HG03439 (cell line): ENCODE results near the gene CORO2A.
"Not testable (repeated sequence)": the region's sequence is repeated elsewhere in the genome, so short reads cannot be mapped to it uniquely, and the experiment has no call there.

ENCODE experiments used
- ATAC-seq: cut with Tn5 transposase; IDR thresholded peaks from one replicate; pipeline ENCODE4 v1.9.1; 2021; ENCODE audit warnings: mild to moderate bottlenecking, moderate library complexity; ENCODE audit not compliant: unreplicated experiment

The CORO2A gene

DNA sequence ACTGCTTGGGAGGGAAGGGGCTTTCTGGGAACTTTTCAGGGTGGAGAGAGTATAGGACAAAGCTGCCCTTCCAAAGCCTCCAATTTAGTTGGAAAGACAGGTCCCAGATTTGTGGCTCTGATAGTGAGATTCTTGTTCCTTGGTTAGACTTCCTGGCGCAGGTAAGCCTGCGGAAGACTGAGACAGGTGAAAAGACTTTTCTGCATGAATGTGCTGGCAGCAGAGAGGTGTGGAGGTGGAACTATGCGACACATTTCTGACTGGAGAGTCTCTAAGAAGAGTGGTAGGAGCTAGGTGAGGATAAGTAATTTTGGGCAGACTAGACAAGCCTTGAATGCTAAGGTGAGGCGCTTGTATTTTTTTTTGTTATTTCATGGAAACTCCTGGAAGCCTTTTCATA, 106.0 kb downstream of the CORO2A start:
- no peak for ATAC-seq

DNA sequence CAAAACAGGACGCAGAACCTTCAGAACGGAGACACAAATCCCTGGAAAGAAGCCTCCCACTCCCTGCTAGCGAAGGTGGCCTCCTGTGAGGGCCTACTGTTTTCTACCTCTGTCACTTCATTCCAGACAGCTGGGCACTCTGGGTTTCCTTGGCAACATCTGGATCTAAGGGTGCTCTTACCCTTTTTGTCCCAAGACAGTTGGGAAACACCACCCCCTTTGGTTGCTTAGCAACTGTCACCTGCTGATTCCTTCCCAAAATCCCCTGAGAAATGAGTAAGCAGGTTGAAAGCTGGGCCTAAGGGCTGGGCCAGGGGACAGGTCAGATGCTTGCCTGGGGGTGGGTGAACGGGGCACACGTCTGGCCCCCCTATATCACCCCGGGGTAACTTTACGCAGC, 106.5 kb downstream of the CORO2A start:
- no peak for ATAC-seq

DNA sequence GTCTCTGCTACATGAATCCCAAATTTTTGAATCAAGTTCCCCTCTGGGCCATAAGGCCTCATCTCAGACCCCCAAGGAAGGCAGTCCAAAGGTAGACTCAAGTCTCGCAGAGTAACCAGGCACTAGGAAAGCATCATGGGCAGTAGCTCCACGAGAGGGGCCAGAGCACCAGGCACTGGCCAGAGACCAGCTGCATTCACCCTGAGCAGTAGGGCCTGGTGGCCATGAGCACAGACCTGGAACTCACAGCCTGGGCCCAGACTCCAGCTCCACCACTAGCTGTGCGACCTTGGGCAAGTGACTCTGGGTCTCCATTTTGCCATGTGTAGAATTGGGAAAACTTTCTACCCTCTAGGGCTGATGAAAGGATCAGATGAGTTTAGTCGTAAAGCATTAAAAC, 107.4 kb downstream of the CORO2A start:
- no peak for ATAC-seq

DNA sequence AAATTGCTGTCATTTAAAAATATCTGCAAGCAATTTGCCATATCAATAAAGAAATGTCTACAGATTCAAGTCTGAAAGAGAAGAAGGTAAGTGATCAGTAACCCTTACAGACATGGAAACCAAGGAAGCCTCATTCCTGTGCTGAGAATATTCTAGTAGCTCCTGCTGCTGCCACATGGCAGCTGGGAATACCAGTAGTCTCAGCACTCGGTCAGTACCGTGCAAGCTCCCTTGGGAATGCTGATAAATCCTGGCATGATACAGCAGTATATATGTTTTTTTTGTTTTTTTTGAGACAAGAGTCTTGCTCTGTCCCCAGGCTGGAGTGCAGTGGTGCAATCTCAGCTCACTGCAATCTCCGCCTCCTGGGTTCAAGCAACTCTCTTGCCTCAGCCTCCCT, 108.0 kb downstream of the CORO2A start:
- no peak for ATAC-seq

DNA sequence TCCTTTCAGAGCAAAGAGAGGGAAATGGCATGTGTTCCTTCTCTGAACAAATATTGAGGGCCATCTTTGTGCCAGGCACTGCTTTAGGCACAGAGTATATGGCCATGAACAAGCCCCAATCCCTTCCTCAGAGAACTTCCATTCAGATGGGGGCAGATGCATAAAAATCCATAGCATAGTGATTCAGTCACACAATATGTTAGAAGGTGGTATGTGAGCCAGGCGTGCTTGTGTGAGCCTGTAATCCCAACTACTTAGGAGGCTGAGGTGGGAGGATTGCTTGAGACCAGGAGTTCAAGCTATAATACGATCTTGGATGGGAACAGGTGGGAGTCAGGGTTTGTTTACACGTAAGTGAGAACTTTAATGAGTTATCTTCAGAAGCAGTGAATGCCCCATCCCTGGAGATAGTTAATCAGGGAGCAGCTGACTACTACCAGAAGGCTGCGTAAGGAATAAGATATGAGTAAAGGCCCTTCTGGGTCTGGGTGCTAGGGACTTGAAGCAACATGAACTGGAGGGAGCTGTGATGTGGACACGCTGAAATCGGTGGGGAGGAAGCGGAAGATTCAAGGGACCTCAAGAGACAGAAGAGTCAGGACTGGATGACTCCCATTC, 108.8 kb downstream of the CORO2A start:
- no peak for ATAC-seq

DNA sequence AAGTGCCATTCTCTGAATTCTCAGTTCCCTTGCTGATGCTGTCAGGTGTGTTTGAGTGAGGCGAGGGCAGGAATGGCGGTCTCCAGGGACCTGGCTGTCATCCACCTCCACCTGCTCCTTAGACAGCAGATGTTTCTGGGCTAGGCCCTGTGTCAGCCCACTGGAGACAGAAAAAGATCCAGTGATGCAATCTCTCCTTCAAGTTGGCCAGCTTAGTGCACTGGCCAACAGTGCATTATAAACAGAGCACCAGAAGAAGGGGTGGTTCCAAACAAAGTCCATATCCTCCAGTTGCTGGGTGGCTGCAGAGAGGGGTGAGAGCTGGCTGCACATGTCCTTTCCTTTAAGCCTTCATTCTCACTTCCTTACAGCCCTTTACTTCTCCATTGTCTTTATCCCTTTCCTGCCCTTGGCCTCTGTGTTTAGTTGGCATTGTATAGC, 109.4 kb downstream of the CORO2A start:
- no peak for ATAC-seq

DNA sequence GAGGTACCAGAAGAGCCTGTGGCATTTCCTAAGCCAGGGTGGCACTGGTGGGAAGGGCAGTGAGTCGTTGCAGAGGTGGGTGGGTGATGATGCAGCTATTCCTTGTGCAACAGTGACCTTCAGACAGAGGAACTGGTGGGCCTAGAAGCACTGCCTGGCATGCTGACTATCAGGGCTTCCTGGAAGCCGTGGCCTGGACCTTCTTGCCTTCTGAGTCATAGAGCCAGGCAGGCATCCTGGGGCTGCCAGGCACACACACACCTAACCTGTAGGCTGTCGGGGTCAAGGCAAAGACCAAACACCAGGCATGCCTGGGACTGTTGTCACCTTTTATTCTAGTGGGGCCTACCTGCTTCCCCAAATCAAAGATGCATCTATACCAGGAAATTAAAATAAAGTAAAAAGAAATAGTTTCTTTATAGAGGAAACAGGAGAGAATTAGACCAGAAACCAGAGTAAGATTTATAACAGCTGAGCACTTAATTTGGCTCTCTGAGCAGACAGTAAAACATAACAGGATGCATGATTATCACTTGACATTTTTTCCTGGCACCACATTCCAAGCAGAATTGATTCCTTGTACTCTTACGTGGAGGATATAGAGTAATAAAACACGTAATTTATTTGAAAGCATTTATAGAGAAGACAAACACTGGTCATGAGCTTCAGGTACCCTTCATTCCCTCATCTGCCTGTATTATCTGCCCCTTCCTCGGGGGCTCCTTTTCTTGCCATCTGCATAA, 110.8 kb downstream of the CORO2A start:
- ATAC-seq, result no peak

DNA sequence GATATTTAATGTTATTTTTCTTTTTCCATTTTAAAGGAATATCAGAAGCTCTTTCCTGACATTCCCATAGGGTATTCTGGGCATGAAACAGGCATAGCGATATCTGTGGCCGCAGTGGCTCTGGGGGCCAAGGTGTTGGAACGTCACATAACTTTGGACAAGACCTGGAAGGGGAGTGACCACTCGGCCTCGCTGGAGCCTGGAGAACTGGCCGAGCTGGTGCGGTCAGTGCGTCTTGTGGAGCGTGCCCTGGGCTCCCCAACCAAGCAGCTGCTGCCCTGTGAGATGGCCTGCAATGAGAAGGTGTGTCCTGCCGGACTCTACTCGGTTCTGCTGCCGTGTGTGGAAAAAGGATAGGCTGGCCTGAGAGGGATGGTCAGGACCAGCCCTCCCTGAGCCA, 111.7 kb downstream of the CORO2A start:
- ATAC-seq, result no peak

DNA sequence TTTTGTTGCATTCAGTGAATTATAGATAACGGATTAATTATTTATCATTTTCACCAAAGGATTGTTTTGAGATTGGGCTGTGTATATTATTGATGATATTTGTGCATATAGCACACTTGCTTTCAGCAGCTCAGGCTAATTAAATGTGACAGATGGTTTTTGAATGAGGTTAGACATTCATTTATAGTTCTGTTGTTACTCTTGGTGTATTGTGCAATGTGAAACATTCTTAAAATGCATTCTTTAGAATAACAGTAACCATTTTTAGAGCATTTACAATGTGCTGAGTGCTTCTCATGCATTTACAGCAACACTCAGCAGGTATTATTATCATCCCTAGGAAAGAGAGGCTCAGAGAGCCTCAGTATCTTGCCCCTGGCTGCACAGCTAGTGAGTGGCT, 112.1 kb downstream of the CORO2A start:
- ATAC-seq, result no peak

DNA sequence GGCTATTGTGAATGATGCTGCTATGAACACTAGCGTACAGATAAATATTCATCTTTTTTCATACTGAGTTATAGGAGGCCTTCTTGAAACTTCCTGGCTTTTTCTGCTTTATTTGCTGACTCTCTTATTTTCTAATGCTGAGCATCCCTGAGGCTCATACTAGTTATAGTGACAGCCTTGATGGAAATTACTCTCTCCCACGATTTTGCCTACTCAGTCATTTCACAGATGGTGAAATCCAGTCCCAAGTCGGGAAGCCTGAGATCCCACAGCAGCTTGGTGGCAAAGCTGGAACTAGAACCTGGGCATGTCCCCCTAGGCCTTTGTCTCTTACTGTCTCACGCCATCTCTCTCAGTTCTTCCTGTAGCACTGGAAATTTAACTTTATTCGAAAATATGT, 113.5 kb downstream of the CORO2A start:
- ATAC-seq, result no peak

DNA sequence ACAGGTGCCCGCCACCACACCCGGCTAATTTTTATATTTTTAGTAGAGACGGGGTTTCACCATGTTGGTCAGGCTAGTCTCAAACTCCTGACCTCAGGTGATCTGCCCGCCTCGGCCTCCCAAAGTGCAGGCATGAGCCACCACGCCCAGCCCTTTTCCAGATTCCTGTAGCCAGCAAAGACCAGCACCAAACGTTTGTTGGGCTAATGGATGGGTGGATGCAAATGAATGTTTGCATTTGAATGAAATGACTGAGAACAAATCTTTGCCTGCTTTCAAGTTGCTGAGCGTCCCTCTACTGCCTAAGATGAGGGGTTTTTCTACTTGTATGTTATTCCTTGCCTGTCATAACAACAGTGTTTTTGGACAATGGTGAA, 115.9 kb downstream of the CORO2A start:
- ATAC-seq, result not testable (repeated sequence)

DNA sequence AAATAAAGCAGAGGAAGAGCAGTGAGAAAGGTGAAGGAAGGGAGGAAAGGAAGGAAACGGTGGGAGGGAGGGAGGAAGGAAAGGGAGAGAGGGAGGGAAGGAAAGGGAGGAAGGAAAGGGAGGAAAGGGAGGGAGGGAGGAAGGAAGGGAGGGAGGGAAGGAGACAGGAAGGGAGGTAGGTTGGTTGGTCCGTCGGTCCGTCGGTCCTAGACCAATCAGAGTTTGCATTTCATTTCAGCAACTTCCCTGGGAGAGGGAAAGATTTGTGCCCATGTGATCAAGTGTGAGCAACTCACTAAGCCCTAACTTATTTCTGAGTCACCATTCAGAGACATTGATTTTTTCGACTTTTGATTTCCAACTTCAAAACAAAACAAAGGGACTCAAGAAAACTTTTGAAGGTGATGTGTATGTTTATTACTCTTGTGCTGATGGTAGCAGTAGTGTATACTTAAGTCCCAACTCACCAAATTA, 117.1 kb downstream of the CORO2A start:
- ATAC-seq, result no peak

DNA sequence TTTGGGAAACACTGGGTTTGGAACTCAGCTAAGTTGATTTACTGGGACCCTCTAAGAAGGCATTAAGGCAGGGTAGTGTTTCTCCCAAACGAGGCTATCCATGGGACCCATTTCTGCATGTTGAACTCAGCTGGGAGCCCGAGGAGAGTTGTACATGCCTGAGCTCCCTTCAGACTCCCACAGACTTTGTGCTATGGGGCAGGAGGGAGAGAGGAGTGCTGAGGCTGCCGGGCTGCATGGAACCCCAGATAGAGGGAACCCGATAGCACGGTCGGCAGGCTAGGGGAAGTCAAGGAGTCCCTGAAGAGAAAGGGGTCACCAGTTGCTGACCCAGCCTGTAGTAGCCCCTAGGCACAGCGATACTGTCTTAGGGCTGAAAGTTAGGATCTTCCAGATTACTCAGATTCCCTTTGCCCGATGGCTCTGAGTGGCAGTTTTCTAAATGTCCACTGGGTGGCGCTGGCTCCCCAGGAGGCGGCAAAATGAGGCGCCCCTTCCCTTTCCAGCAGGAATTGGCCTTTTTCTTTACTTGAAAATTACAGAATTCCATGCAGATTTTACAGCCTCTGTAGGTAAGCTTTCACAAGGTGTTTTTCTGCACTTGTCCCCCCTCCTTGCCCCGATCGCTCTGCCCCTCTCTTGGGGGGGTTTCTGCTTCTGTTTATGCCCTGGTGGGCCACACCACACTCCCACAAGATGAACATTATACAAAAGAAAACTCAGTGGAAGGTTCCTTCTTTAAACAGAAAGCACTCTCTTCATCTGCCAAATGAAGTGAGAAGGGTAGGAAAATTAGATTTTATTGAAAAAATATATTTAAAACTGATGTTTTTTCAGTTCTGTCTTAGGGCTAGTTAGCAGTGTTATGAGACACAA, 118.1 kb downstream of the CORO2A start:
- no peak for ATAC-seq

DNA sequence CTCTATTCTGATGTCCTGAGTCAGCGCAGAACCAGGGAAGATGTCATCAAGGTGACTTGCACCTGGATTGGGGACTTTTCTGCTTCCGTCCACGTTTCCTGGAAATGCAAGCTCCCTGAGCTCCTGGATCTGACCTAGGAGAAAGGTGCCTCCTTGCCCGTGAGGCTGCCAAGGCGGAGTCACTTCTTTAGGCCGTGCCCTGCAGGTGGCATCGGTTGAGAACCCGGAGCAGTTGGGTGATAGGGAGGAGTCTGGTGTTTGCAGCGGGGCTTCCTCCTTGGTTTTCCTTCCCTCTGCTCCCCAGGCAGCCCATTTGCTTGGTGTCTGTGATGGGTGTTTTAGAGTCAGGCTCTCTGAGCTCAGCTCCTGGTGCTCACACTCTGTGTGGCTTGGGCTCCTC, 120.7 kb downstream of the CORO2A start:
- ATAC-seq, result no peak
